GM12874 (cell line): ENCODE data around the gene KRT33B.

Experiments used
- CTCF ChIP-seq: IDR thresholded peaks from 2 replicates; pipeline ENCODE4 v1.5.1; 2011; ENCODE audit warnings: low read depth, mild to moderate bottlenecking, control low read depth, low read length, moderate library complexity; ENCODE audit not compliant: insufficient read depth

KRT33B gene

GRCh38 chr17:41326173-41327145 is 43.2 kb downstream of the KRT33B start:
- TF ChIP-seq CTCF: no peak

DNA sequence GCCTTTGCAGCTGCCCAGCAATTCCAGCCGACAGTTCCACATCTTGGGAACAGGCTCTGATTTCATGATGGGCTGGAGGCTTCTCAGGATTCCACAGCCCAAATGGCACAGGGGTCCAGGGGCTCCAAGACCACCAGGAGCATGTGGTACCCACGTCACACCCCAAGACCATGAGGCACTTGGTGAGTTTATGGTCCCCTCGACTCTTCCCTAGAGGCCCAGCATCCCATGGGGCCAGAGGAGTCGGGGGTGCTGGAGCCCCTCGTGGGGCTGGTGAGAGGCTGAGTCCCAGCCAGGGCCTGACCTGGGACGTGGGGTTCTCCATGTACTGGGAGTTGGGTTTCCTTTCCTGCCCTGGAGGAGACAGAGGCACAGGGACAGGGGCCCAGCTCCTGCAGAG is 44.0 kb downstream of the KRT33B start:
- no peak for TF ChIP-seq CTCF

DNA sequence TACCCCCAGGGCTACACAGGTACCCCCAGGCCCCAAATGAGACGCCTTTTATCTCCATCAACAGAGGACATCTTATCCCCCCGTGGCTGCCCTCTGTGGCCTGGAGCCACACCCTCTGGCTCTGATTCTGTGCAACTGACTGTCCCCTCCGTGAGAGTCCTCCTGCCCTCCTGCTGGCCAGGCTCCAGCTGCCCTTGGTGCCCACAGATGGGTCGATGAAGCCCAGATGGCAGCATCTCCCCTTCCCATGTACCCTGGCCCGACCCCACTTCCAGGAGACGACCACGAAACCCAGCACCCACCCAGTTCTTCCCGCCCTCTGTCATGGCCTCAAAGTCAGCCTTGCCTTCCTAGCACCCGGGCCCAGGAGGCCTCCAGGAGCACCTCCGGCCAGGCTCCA is 44.5 kb downstream of the KRT33B start:
- no peak for TF ChIP-seq CTCF

DNA sequence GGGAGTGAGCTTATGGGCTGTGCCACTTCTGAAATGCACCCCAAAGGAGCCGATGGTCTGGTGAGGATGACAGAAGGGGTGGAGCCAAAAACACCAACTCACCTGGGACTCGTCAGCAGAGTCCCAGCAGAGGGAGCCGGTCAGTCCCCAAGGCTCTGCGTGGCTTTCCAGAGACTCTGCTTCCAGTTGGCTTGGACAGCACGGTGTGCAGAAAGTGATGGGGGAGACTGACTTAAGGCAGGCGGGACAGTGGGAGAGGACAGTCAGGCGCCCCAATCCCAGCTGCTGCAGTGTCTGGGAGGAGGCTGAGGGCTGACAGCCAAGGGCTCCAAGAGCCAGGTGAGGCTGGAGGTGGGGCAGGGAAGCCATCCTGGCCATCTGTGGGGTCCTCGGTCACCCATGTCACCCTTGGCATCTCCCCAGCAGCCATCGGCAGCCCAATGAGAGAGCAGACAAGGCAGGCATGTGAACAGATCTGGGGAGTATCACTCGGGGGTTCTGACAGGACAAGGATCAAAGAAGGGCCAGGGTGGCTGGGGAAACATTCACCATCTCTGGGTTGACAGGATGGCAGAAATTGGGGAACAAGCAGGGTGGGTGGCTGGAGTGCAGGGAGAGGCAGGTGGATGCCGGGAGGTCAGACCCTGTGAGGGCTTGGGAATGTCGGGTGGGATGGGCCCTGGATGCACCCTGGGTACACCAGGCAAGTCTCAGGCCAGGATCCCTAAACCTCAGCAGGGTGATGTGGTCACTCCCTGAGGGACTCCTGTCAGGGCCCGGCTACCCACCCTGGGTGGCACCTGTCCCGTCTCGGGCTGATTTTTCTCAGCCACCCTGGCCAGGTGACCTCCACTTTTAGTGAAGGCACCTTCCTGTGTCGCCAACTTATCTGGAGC is 45.2 kb downstream of the KRT33B start:
- TF ChIP-seq CTCF: no peak

DNA sequence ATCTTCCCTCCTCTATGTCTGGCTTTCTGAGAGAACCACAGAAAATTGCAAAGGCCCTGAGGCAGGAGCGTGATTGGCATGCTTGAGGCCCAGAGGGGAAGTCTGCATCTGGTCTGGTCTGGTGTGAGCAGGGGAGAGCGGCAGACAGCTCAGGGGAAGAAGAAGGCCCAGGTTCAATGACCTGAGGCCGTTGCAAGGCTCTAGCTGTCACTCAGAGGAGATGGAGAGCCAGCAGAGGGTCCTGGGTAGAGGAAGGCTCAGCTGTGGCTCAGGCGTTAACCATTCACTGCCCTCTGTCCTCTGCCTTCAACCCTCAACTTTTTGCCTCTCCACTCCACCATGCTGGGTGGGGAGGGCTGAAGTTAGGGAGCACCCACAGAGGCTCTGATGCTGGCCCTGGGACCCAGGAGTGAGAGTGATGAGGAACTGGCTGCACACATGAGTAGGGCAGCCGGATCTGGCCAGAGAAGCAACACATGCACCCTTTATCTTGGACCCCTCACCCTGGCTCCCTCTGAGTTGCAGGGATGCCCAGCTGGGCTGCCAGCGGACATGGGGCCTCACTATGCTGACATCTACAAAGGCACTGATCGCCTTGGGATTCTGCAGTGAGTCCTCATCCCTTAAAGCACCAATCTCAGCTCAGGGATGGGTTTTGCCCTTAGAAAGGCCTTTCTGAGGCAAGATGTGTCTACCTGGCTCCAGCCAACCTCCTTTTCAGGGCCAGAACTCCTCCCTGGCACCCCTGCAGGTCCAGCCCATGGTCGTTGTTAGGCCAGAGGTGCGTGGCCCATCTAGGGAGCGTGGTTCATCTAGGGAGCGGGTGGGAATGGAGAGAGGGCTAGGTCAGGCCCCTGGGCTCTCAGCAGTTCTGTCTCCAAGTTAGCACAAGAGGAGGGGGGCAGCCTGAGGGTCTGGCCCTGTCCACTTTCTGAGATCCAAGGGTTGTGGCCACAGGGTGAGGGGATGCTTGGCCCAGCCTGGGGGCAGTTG is 46.4 kb downstream of the KRT33B start:
- no peak for TF ChIP-seq CTCF

- TF ChIP-seq CTCF: peak; percentile 79
These were observed 47.3 kb downstream of the KRT33B start for GRCh38 chr17:41322094-41322902.
